Esophagus squamous epithelium (tissue), 5 donors: Measurements from ENCODE around the gene LTF. TPM values are rescaled to one million over a fixed set of nuclear protein-coding genes. Genes with fewer than 3 reads are reported as not detected.
A peak's percentile ranks its signal among the peaks of the same experiment; 100 is the strongest.

Experiments
- DNase-seq: peaks from one replicate; lab custom pipeline; 2025; lab: John Stamatoyannopoulos, UW
- H3K27ac ChIP-seq, 4 donors: fragments of 200-600 bp; sonication (generic); one replicate each; pipeline ENCODE4 v1.5.1; 2016 to 2019; ENCODE audit warnings: mild to moderate bottlenecking in 1 of 4
- H3K27me3 ChIP-seq, 4 donors: fragments of 200-600 bp; sonication (generic); 1 replicate in 3 of 4; 2 replicates in 1 of 4; pipeline versions ENCODE4 v1.5.1 to v1.6.0; 2017 to 2021; ENCODE audit warnings: antibody characterized with exemption in 1 of 4
- H3K36me3 ChIP-seq, 3 donors: fragments of 200-600 bp; sonication (generic); one replicate each; pipeline ENCODE4 v1.5.1; 2016 to 2019
- H3K4me1 ChIP-seq, 3 donors: fragments of 200-600 bp; sonication (generic); one replicate each; pipeline ENCODE4 v1.5.1; 2017 to 2019
- H3K4me3 ChIP-seq, 4 donors: fragments of 200-600 bp; sonication (generic); 1 replicate in 3 of 4; 2 replicates in 1 of 4; pipeline ENCODE4 v1.5.1; 2016 to 2019; ENCODE audit warnings: mild to moderate bottlenecking in 2 of 4, moderate library complexity in 1 of 4
- H3K9me3 ChIP-seq, 3 donors: fragments of 200-600 bp; sonication (generic); one replicate each; pipeline ENCODE4 v1.5.1; 2016 to 2019
- CTCF ChIP-seq, 6 experiments: fragments of 450-650 bp in 4 of 6; fragments of 200-600 bp in 2 of 6; sonication (generic) in 2 of 6; IDR thresholded peaks; one replicate each; pipeline ENCODE4 v1.5.1; 2016 to 2019; ENCODE audit warnings: antibody characterized with exemption in 6 of 6, mild to moderate bottlenecking in 4 of 6, moderate library complexity in 4 of 6
- POLR2A ChIP-seq, 4 donors: fragments of 450-650 bp; IDR thresholded peaks; one replicate each; pipeline ENCODE4 v1.6.1; 2017; ENCODE audit warnings: antibody characterized with exemption in 4 of 4, mild to moderate bottlenecking in 4 of 4, moderate library complexity in 3 of 4
- WGBS, 2 donors: methylation state at CpG; one replicate each; pipeline ENCODE4 v1.1.5; 2018; 5-methylcytosine and 5-hydroxymethylcytosine counted together
- intact Hi-C: fragments of 100-400 bp; cut with DNase I; formaldehyde crosslinking; loops from one replicate; pipeline ENCODE4 v1.15.0; 2022
- total RNA-seq, 4 donors: library from RNA; depleted of rRNA; stranded (reverse); fragments of >200 nt; gene quantifications; one replicate each; pipeline ENCODE4 v1.1.0, GENCODE V29; 2016
- donor health status: DM: yes; HTN: yes; CAD: no.

LTF gene
- total RNA-seq, 4 donors from 2014 or later, result 0.57 to 204 (median 2.6) TPM

- Histone ChIP-seq H3K4me3 (no peak overlapping the region), H3K9me3 (no peaks in the 10 kb centered on the region), H3K36me3 (no peaks in the 10 kb centered on the region), H3K27me3 (peaks cover 0 to 44% (median 2%) of the 10 kb centered on the region in 4 donors), H3K4me1 (peaks cover 0 to 32% (median 4%) of the 10 kb centered on the region in 3 donors), H3K27ac (no peak overlapping the region)
- TF ChIP-seq CTCF (IDR thresholded peaks at IDR 0.05) (no peak), POLR2A (IDR thresholded peaks at IDR 0.05) (no peak)
- intact Hi-C loops, result no loop called here
- DNase-seq, result no peak
Measured at GRCh38 chr3:46466273-46466672, 1.6 kb upstream of the LTF start.

GRCh38 chr3:46465196-46465520 lies 453 bp upstream of the LTF start:
- intact Hi-C loops, result no loop called here
- Histone ChIP-seq H3K36me3 (no peaks in the 10 kb centered on the region), H3K4me1 (peaks cover 0 to 32% (median 4%) of the 10 kb centered on the region in 3 donors), H3K9me3 (no peaks in the 10 kb centered on the region), H3K4me3 (no peak overlapping the region), H3K27ac (no peak overlapping the region), H3K27me3 (peaks cover 0 to 47% (median 2%) of the 10 kb centered on the region in 4 donors)
- WGBS, 2 donors, result 0 to 63% methylated on average over 1 of the region's 2 CpGs
- no peak for DNase-seq
- no peak for TF ChIP-seq CTCF (IDR thresholded peaks at IDR 0.05)
- TF ChIP-seq POLR2A (IDR thresholded peaks at IDR 0.05), result no peak

DNA sequence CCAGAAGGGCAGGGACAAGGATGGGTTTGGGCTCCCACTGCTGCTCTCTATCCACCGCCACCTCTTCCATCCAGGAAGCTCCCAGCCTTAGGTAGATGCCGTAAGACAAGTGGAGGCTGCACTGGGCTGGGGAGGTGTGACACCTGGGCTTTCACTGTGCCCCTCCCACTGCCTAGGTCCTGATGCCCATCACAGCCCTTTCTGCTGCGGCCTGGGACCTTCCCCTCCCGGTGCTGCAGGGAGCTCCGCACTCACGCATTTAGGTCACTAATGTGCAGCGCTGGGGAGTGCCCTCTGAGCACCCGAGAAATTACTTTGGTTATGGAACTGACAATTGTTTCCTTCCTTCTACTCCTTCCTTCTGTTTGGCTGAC lies 850 bp downstream of the LTF start:
- H3K36me3 ChIP-seq, result no peaks in the 10 kb centered on the region
- no peak for DNase-seq
- no peaks in the 10 kb centered on the region for H3K9me3 ChIP-seq
- no peak overlapping the region for H3K27ac ChIP-seq
- H3K4me3 ChIP-seq, result peak overlapping the region in 1 of 4 donors; percentile 41
- intact Hi-C loops, result no loop called here
- 78 to 79% methylated on average over 7 to 8 of the region's 8 CpGs for WGBS, 2 donors
- peaks cover 0 to 52% (median 2%) of the 10 kb centered on the region in 4 donors for H3K27me3 ChIP-seq
- peaks cover 0 to 32% (median 4%) of the 10 kb centered on the region in 3 donors for H3K4me1 ChIP-seq
- no peak for TF ChIP-seq CTCF (IDR thresholded peaks at IDR 0.05)
- TF ChIP-seq POLR2A (IDR thresholded peaks at IDR 0.05), result no peak

- WGBS, 2 donors, result 49% methylated on average over 4 of the region's 6 CpGs; no CpG with 5 or more reads in 1 of the 2 donors
- Histone ChIP-seq H3K4me3 (peak overlapping the region in 1 of 4 donors; percentile 41), H3K27me3 (peaks cover 0 to 52% (median 2%) of the 10 kb centered on the region in 4 donors), H3K4me1 (peaks cover 0 to 32% (median 4%) of the 10 kb centered on the region in 3 donors), H3K36me3 (no peaks in the 10 kb centered on the region), H3K9me3 (no peaks in the 10 kb centered on the region), H3K27ac (peak overlapping the region in 1 of 4 donors; percentile 37)
- no peak for DNase-seq
- TF ChIP-seq CTCF (IDR thresholded peaks at IDR 0.05), result no peak
- no peak for TF ChIP-seq POLR2A (IDR thresholded peaks at IDR 0.05)
- intact Hi-C loops, result no loop called here
Measured at GRCh38 chr3:46463120-46463867, 1.4 kb downstream of the LTF start.

DNA sequence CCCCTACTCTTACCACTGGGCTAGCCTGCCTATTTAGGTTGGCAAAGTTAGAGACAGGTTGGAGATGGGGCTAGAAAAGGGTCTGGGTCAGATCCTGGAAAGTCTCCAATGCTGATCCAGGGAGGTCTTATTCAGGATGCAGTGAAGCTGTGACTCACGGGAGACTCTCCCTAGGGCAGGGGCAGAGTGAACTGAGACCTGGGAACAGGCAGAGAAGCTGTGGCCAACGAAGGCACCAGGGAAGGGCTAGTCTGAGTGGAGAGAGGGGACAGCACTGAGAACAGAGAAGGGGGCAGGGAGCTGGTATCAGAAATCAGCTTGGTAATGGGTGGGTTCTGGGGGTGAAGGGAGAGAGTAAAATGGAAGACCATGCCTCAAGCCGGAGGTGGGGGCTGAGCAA lies 2.2 kb downstream of the LTF start:
- no peaks in the 10 kb centered on the region for H3K36me3 ChIP-seq
- peaks cover 0 to 52% (median 2%) of the 10 kb centered on the region in 4 donors for H3K27me3 ChIP-seq
- no peaks in the 10 kb centered on the region for H3K9me3 ChIP-seq
- peak overlapping the region in 1 of 4 donors; percentile 41 for H3K4me3 ChIP-seq
- no peak for DNase-seq
- H3K27ac ChIP-seq, result no peak overlapping the region
- WGBS, 2 donors, result 66 to 68% methylated on average over 3 of the region's 3 CpGs
- TF ChIP-seq CTCF (IDR thresholded peaks at IDR 0.05) (no peak), POLR2A (IDR thresholded peaks at IDR 0.05) (no peak)
- H3K4me1 ChIP-seq, result peaks cover 0 to 32% (median 4%) of the 10 kb centered on the region in 3 donors
- intact Hi-C loops, result no loop called here
